Measurements from ENCODE around the gene MEX3C. TPM values are rescaled to one million over a fixed set of nuclear protein-coding genes. Genes with fewer than 3 reads are reported as not detected.

Gene MEX3C
- 55.7 and 58.6 TPM in 2 replicates for polyA plus RNA-seq
- polyA minus RNA-seq = 195 and 202 TPM in 2 replicates

DNA sequence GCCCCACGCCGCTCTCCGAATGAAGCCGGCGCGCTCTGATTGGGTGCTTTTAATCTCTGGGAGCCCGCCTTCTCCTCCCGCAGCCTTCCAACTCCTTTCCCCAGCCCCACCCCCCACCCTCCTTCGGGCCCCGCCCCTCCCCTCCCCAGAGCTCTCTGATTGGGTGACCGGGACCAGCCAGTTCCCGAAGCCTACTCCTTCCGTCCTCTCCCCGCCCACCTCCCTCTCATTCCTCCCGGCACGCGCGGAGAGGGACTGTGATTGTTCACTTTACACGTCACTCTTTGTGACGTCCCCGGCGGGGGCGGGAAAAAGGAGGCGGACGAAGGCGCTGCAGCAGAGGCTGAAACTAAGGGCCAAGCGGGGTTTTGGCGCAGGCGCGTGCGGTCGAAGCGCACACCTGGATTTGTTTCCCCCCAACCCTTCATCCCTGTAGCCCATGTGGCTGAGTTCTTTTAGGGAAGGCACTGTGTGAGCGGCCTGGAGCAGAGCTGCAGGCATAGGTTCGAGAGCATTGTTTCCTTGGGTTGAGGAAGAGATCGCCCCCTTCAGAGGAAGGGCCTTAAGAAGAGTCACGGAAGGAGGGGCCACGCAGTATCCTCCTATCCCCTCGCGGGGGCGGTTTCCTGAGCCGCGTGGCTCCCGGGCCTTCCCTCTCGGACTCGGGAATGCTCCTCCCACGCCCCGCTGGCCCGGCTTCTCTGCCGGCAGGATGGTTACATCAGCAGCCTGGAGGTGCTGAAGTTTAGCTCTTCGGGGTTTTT is at the start of gene MEX3C:
MEX3C (minus strand) TSS at position 21 of the 764 bp plus-strand sequence. CDS start 361 bp downstream, outside the sequence.
- H3K9me3 ChIP-seq (ENCODE audit: low read length) = no peaks in the 10 kb centered on the region
- H3K9me2 ChIP-seq (ENCODE audit: insufficient read depth, low read length) = no peaks in the 10 kb centered on the region
- H2AFZ ChIP-seq (ENCODE audit: low read depth, low read length) = peak within 1 kb of the TSS; percentile 57
- H3K27ac ChIP-seq (ENCODE audit: low read length) = peak within 1 kb of the TSS; percentile 98
- peak within 1 kb of the TSS; percentile 98 for H3K9ac ChIP-seq (ENCODE audit: low read length)
- peak within 1 kb of the TSS; percentile 98 for H3K4me3 ChIP-seq (ENCODE audit: low read length)
- H3F3A ChIP-seq (ENCODE audit: insufficient read depth, low read length, poor library complexity, severe bottlenecking) = peaks cover 4% of the 10 kb centered on the region
- peak; percentile 76 for TF ChIP-seq EP300 (conservative IDR thresholded peaks at IDR 0.05; ENCODE audit: poor library complexity, severe bottlenecking)
- TF ChIP-seq, protein P1, sequence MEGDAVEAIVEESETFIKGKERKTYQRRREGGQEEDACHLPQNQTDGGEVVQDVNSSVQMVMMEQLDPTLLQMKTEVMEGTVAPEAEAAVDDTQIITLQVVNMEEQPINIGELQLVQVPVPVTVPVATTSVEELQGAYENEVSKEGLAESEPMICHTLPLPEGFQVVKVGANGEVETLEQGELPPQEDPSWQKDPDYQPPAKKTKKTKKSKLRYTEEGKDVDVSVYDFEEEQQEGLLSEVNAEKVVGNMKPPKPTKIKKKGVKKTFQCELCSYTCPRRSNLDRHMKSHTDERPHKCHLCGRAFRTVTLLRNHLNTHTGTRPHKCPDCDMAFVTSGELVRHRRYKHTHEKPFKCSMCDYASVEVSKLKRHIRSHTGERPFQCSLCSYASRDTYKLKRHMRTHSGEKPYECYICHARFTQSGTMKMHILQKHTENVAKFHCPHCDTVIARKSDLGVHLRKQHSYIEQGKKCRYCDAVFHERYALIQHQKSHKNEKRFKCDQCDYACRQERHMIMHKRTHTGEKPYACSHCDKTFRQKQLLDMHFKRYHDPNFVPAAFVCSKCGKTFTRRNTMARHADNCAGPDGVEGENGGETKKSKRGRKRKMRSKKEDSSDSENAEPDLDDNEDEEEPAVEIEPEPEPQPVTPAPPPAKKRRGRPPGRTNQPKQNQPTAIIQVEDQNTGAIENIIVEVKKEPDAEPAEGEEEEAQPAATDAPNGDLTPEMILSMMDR (IDR thresholded peaks at IDR 0.05; ENCODE audit: poor library complexity, severe bottlenecking) = peak; percentile 75
- peak; percentile 95 for TF ChIP-seq POLR2AphosphoS5 (IDR thresholded peaks at IDR 0.05)
- peak; percentile 89 for TF ChIP-seq MXI1 (conservative IDR thresholded peaks at IDR 0.05; ENCODE audit: poor library complexity, severe bottlenecking)
- peak; percentile 59 for TF ChIP-seq RAD21 (conservative IDR thresholded peaks at IDR 0.05)
- TF ChIP-seq TAF1 (IDR thresholded peaks at IDR 0.05; ENCODE audit: low read depth) = peak; percentile 81
- peak; percentile 60 for TF ChIP-seq SMC3 (conservative IDR thresholded peaks at IDR 0.05; ENCODE audit: poor library complexity)
- no peak for TF ChIP-seq EZH2 (IDR thresholded peaks at IDR 0.05; ENCODE audit: borderline replicate concordance, insufficient read depth, low read length, poor library complexity, severe bottlenecking)
- TF ChIP-seq, protein P2, sequence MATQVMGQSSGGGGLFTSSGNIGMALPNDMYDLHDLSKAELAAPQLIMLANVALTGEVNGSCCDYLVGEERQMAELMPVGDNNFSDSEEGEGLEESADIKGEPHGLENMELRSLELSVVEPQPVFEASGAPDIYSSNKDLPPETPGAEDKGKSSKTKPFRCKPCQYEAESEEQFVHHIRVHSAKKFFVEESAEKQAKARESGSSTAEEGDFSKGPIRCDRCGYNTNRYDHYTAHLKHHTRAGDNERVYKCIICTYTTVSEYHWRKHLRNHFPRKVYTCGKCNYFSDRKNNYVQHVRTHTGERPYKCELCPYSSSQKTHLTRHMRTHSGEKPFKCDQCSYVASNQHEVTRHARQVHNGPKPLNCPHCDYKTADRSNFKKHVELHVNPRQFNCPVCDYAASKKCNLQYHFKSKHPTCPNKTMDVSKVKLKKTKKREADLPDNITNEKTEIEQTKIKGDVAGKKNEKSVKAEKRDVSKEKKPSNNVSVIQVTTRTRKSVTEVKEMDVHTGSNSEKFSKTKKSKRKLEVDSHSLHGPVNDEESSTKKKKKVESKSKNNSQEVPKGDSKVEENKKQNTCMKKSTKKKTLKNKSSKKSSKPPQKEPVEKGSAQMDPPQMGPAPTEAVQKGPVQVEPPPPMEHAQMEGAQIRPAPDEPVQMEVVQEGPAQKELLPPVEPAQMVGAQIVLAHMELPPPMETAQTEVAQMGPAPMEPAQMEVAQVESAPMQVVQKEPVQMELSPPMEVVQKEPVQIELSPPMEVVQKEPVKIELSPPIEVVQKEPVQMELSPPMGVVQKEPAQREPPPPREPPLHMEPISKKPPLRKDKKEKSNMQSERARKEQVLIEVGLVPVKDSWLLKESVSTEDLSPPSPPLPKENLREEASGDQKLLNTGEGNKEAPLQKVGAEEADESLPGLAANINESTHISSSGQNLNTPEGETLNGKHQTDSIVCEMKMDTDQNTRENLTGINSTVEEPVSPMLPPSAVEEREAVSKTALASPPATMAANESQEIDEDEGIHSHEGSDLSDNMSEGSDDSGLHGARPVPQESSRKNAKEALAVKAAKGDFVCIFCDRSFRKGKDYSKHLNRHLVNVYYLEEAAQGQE (IDR thresholded peaks at IDR 0.05; ENCODE audit: borderline replicate concordance) = peak; percentile 93
- H3K36me3 ChIP-seq (ENCODE audit: insufficient read depth, low read length) = no peaks in the 10 kb centered on the region
- H4K20me1 ChIP-seq (ENCODE audit: insufficient read depth) = peaks cover under 1% of the 10 kb centered on the region
- no peaks in the 10 kb centered on the region for H3K27me3 ChIP-seq (ENCODE audit: insufficient read depth, low read depth, low read length)
- no peak within 1 kb of the TSS for H3K4me2 ChIP-seq (ENCODE audit: low read length)
- peaks cover 40% of the 10 kb centered on the region for H3K79me2 ChIP-seq (replicated peaks; ENCODE audit: insufficient read depth, low read length)

DNA sequence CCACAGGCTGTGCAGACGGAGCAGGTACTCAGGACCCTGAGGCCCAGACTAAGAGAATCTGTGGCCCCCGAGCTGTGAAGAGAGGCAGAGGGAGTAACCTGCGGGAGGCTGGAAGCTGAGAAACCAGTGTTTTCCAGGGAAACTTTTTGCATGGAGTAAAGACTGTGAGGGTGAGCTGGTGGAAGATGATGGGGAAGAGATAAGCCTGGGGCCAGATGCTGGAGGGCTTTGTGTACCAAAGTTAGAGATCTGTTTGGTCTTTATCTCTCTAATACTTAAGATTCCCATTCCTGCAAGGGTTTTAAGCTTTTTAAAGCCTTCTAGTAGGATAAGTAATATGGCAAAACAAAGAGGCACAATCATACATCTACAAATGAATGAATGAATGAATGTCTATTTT is 43.7 kb upstream of the MEX3C start:
- H4K20me1 ChIP-seq (ENCODE audit: insufficient read depth) = no peaks in the 10 kb centered on the region
- H3K4me2 ChIP-seq (ENCODE audit: low read length) = no peak overlapping the region
- H3K9me2 ChIP-seq (ENCODE audit: insufficient read depth, low read length) = no peaks in the 10 kb centered on the region
- TF ChIP-seq MXI1 (conservative IDR thresholded peaks at IDR 0.05; ENCODE audit: poor library complexity, severe bottlenecking) (no peak), SMC3 (conservative IDR thresholded peaks at IDR 0.05; ENCODE audit: poor library complexity) (no peak), EZH2 (IDR thresholded peaks at IDR 0.05; ENCODE audit: borderline replicate concordance, insufficient read depth, low read length, poor library complexity, severe bottlenecking) (no peak), EP300 (conservative IDR thresholded peaks at IDR 0.05; ENCODE audit: poor library complexity, severe bottlenecking) (no peak), POLR2AphosphoS5 (IDR thresholded peaks at IDR 0.05) (no peak), RAD21 (conservative IDR thresholded peaks at IDR 0.05) (no peak), TAF1 (IDR thresholded peaks at IDR 0.05; ENCODE audit: low read depth) (no peak)
- TF ChIP-seq, protein P2 (IDR thresholded peaks at IDR 0.05; ENCODE audit: borderline replicate concordance) = no peak
- TF ChIP-seq, protein P1 (IDR thresholded peaks at IDR 0.05; ENCODE audit: poor library complexity, severe bottlenecking) = no peak
- H3K9me3 ChIP-seq (ENCODE audit: low read length) = no peaks in the 10 kb centered on the region
- no peaks in the 10 kb centered on the region for H3K27me3 ChIP-seq (ENCODE audit: insufficient read depth, low read depth, low read length)
- H3K36me3 ChIP-seq (ENCODE audit: insufficient read depth, low read length) = no peaks in the 10 kb centered on the region
- H3F3A ChIP-seq (ENCODE audit: insufficient read depth, low read length, poor library complexity, severe bottlenecking) = no peaks in the 10 kb centered on the region
- H3K4me3 ChIP-seq (ENCODE audit: low read length) = no peak overlapping the region
- no peak overlapping the region for H2AFZ ChIP-seq (ENCODE audit: low read depth, low read length)
- no peak overlapping the region for H3K9ac ChIP-seq (ENCODE audit: low read length)
- H3K79me2 ChIP-seq (replicated peaks; ENCODE audit: insufficient read depth, low read length) = no peaks in the 10 kb centered on the region
- H3K27ac ChIP-seq (ENCODE audit: low read length) = no peak overlapping the region

Data from neural cell (in vitro differentiated cells).